GM10248 (cell line): ENCODE data around the gene EID3.

ENCODE experiments used
- CTCF ChIA-PET: fragments of 300-600 bp; sonication (Branson Sonifier 250); formaldehyde crosslinking; extraction: SDS; loops from one replicate; lab custom pipeline; 2021; ENCODE audit warnings: antibody characterized with exemption; lab: Yijun Ruan, JAX
- POLR2A ChIA-PET: fragments of 350-650 bp; sonication (Branson Sonifier 250); formaldehyde crosslinking; extraction: SDS; loops from one replicate; lab custom pipeline; 2020; ENCODE audit warnings: antibody characterized with exemption; lab: Yijun Ruan, JAX
- DNase-seq: peaks from one replicate; pipeline ENCODE4 v3.0.0; 2012; ENCODE audit errors: extremely low spot score
- CTCF ChIP-seq: IDR thresholded peaks from 2 replicates; pipeline ENCODE4 v1.5.1; 2012; ENCODE audit warnings: mild to moderate bottlenecking, low read depth; ENCODE audit errors: extremely low read depth, missing control alignments, control extremely low read depth

The EID3 gene

GRCh38 chr12:104306943-104307654 lies 3.6 kb downstream of the EID3 start:
- TF ChIP-seq CTCF: no peak
- DNase-seq: no peak
- ChIA-PET POLR2A (no interaction called here), CTCF (interaction anchor here (0.9 kb wide), 1 partner anchor 8 kb away, joined by 3 read pairs; no protein-coding TSS in a partner anchor)

DNA sequence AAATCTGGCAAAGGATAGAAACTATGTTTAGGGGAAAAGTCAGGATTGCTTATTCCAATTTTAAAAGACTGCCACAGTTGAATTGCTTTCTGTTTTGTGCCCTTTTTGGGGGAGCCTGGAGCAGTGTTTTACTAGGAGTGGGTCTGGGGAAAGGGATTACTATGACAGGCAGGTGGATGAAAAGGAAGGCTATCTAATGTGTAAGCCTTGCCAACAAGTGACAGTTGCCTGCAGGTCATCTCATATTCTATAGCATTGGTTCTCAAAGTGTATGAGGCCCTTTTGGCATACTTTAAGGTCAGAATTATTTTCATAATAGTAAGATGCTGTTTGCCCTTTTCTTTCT lies 4.1 kb downstream of the EID3 start:
- CTCF ChIA-PET: interaction anchor here (0.9 kb wide), 1 partner anchor 9 kb away, joined by 3 read pairs; no protein-coding TSS in a partner anchor
- TF ChIP-seq CTCF: no peak
- DNase-seq: no peak
- POLR2A ChIA-PET: no interaction called here

- ChIA-PET POLR2A (interaction anchor here (1.7 kb wide), 1 partner anchor 22 kb away, joined by 4 read pairs; no protein-coding TSS in a partner anchor), CTCF (no interaction called here)
- no peak for TF ChIP-seq CTCF
- DNase-seq: no peak
Observed at GRCh38 chr12:104309446-104309993, 6.0 kb downstream of the EID3 start.

DNA sequence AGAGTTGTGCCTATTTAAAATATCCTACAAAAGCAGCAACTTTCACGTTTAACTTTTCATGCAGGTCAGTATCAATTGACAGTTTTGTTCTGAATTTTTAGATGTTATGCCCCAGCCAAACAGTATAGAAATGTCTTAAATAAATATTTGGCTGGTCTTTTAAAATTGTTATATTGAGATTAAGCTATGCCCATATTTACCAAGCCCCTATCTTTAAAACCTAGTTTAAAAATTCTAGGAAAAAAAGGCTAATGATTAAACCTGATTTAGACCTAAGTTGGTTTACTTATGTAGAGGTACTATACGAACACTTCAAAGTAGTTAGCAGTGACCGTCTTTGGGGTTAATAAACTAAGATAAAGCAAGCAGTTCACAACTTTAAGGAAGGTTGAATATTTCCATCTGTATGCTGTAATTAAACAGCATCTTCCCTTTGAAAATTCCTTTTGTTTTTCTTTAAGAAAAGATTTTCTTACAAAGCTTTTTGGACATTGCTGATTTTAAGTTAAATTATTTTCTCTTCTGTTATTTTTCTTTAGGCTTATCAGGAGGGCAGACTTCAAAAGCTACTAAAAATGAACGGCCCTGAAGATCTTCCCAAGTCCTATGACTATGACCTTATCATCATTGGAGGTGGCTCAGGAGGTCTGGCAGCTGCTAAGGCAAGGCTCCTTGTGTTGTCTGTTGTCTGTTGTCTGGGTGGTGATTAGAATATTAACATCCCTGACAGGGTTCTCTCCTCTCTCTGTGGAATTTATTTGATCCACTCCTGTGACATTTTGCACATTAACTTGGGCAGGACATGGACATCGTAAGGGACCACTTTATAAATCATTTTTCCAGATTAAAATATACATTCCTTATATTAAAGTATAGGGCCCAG lies 7.5 kb downstream of the EID3 start:
- no peak for TF ChIP-seq CTCF
- ChIA-PET CTCF (no interaction called here), POLR2A (no interaction called here)
- no peak for DNase-seq

- no peak for DNase-seq
- POLR2A ChIA-PET: no interaction called here
- CTCF ChIA-PET: interaction anchor here (1.1 to 1.7 kb wide), 7 partner anchors 9 to 478 kb away, joined by 3 to 6 read pairs (median 3); no protein-coding TSS in a partner anchor
- TF ChIP-seq CTCF: no peak
Observed at GRCh38 chr12:104312202-104312601, 8.7 kb downstream of the EID3 start.

- ChIA-PET POLR2A (no interaction called here), CTCF (interaction anchor here (1.1 to 1.7 kb wide), 8 partner anchors 9 to 478 kb away, joined by 3 to 6 read pairs (median 4); no protein-coding TSS in a partner anchor)
- DNase-seq: no peak
- TF ChIP-seq CTCF: no peak
Observed at GRCh38 chr12:104312654-104313053, 9.1 kb downstream of the EID3 start.
